Measurements from ENCODE around the gene GPSM1.
"Not testable (repeated sequence)": the region's sequence is repeated elsewhere in the genome, so short reads cannot be mapped to it uniquely, and the experiment has no call there.

Gene GPSM1

DNA sequence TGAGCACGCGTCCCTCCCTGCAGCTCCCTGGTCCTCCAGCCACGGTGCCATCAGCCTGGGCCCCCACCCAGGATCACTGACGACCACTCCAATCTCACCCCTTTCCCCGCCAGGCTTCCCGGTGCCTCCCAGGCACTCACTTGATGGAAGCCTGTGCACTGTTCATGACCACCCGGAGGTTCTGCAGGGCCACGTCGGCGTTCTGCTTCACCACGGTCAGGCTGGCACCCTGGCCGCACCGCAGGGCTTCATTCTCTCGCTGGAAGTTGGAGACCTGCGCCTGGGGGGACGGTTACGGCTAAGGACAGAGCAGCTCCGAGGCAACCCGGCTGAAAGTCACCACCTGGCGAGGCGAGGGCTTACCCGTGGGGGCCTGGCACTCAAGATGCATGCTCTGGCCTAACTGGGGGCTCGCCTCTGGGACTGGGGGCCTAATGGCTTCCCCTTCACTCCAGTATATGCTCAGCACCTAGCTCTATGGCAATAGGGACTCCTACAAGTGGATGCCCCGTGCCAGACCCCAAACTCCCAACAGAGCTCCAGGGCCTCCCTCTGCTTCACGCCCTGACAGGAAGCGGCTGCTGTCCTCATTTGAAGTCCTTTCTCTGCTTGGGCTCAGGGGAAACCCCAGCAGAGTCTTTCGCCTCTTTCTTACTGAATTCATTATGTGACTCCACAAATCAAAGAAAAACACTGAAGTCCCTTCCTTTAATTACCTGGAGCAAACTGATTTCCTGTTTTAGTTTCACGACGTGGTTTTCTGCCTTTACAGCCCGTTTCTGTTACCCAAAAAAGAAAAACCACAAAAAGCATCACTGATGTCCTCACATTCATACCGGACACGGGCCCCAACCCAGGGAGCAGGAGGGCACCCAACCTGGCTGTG is 76.8 kb downstream of the GPSM1 start:
- no peaks in the 10 kb centered on the region for H3K27me3 ChIP-seq (ENCODE audit: control insufficient read depth, insufficient read depth, low read length)
- peaks cover 62% of the 10 kb centered on the region for H3K36me3 ChIP-seq (ENCODE audit: control insufficient read depth, insufficient read depth, low read length)
- H3K9ac ChIP-seq (ENCODE audit: low read length): no peak overlapping the region
- no peak overlapping the region for H3K4me3 ChIP-seq (ENCODE audit: low read depth, low read length)
- H3K9me3 ChIP-seq (ENCODE audit: control insufficient read depth, insufficient read depth, low read depth, low read length): no peaks in the 10 kb centered on the region
- no peak overlapping the region for H3K27ac ChIP-seq (ENCODE audit: low read depth, low read length)
- peaks cover 5% of the 10 kb centered on the region; the same call in 1 of the 2 replicates for H3K4me1 ChIP-seq (ENCODE audit: control insufficient read depth, insufficient read depth, low read length)

DNA sequence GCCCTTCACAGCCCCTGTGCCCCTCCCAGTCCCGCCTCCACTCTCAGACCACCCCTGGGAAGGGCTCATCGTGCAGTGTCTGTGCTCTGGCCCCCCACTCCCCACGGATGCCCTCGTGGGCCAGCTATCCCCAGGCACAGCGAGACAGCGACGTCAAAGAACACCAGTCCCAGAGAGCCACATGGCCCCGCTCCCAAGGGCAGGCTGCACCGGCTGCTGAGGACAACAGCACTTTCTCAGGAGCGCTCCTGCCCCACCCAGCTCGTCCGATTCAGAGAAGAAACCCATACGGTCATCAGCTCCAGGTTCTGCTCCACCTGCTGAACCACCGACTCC is 77.4 kb downstream of the GPSM1 start:
- Histone ChIP-seq H3K27me3 (ENCODE audit: control insufficient read depth, insufficient read depth, low read length) (no peaks in the 10 kb centered on the region), H3K27ac (ENCODE audit: low read depth, low read length) (no peak overlapping the region), H3K36me3 (ENCODE audit: control insufficient read depth, insufficient read depth, low read length) (peaks cover 62% of the 10 kb centered on the region), H3K9ac (ENCODE audit: low read length) (no peak overlapping the region), H3K4me1 (ENCODE audit: control insufficient read depth, insufficient read depth, low read length) (peaks cover 11% of the 10 kb centered on the region; the same call in 1 of the 2 replicates), H3K4me3 (ENCODE audit: low read depth, low read length) (no peak overlapping the region), H3K9me3 (ENCODE audit: control insufficient read depth, insufficient read depth, low read depth, low read length) (no peaks in the 10 kb centered on the region)

DNA sequence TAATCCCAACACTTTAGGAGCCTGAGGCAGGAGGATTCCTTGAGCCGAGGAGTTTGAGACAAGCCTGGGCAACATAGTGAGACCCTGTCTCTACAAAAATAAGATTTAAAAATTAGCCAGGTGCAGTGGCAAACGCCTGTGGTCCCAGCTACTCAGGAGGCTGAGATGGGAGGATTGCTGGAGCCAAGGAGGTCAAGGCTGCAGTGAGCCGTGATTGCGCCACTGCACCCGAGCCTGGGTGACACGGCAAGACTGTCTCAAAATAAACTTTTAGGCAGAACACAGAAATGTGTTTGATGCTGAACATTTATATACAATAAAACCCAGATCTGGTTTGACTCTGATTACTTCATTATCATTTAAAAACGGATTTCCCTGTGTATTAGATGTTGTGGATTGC is 78.1 kb downstream of the GPSM1 start:
- Histone ChIP-seq H3K4me1 (ENCODE audit: control insufficient read depth, insufficient read depth, low read length) (peaks cover 8% of the 10 kb centered on the region; the same call in 1 of the 2 replicates), H3K36me3 (ENCODE audit: control insufficient read depth, insufficient read depth, low read length) (peaks cover 62% of the 10 kb centered on the region), H3K4me3 (ENCODE audit: low read depth, low read length) (no peak overlapping the region), H3K27me3 (ENCODE audit: control insufficient read depth, insufficient read depth, low read length) (no peaks in the 10 kb centered on the region), H3K27ac (ENCODE audit: low read depth, low read length) (no peak overlapping the region), H3K9ac (ENCODE audit: low read length) (no peak overlapping the region), H3K9me3 (ENCODE audit: control insufficient read depth, insufficient read depth, low read depth, low read length) (no peaks in the 10 kb centered on the region)

DNA sequence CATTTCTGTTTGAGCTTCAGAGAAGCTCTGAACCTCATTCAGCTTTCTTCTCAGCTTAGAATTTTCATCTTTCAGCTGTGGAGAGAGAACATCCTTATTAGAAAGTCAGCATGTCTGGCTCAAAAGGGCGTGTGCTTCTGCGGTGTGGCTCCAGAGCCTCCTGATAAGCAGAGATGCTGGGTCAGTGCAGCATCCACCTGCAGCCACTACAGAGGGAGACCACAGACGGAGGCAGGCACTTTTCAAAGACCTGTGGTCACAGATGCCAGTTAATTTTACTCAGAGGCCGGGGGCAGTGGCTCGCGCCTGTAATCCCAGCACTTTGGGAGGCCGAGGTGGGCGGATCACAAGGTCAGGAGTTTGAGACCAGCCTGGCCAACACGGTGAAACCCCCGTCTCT is 78.6 kb downstream of the GPSM1 start:
- H3K36me3 ChIP-seq (ENCODE audit: control insufficient read depth, insufficient read depth, low read length): peaks cover 62% of the 10 kb centered on the region
- H3K9ac ChIP-seq (ENCODE audit: low read length): not testable (repeated sequence)

DNA sequence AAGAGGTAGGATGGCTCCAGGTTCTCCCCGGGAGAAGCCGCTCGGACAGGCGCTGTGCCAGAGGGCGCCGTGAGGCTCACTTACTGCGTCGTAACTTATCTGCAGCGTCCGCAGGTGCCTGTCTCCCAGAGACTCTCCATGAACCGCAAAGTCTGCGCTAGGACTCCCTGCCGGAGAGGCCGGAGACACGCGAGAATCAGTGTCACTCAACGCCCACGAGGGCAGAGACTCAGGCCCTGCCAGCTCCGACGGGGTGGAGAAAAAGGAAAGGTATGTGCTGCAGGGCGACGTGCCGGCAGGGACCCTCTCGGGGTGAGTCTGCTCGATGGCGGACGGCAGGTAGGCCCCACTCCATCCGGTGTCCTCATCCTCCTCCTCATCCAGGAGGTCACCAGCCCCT is 79.7 kb downstream of the GPSM1 start:
- H3K4me1 ChIP-seq (ENCODE audit: control insufficient read depth, insufficient read depth, low read length); H3K4me3 ChIP-seq (ENCODE audit: low read depth, low read length); H3K9ac ChIP-seq (ENCODE audit: low read length); H3K27ac ChIP-seq (ENCODE audit: low read depth, low read length); H3K9me3 ChIP-seq (ENCODE audit: control insufficient read depth, insufficient read depth, low read depth, low read length); H3K27me3 ChIP-seq (ENCODE audit: control insufficient read depth, insufficient read depth, low read length): not testable (repeated sequence)
- H3K36me3 ChIP-seq (ENCODE audit: control insufficient read depth, insufficient read depth, low read length): peaks cover 60% of the 10 kb centered on the region

More for the DNA sequence above, 78.6 kb downstream of the GPSM1 start:
- H3K9me3 ChIP-seq (ENCODE audit: control insufficient read depth, insufficient read depth, low read depth, low read length); H3K4me3 ChIP-seq (ENCODE audit: low read depth, low read length); H3K4me1 ChIP-seq (ENCODE audit: control insufficient read depth, insufficient read depth, low read length); H3K27ac ChIP-seq (ENCODE audit: low read depth, low read length); H3K27me3 ChIP-seq (ENCODE audit: control insufficient read depth, insufficient read depth, low read length): not testable (repeated sequence)

DNA sequence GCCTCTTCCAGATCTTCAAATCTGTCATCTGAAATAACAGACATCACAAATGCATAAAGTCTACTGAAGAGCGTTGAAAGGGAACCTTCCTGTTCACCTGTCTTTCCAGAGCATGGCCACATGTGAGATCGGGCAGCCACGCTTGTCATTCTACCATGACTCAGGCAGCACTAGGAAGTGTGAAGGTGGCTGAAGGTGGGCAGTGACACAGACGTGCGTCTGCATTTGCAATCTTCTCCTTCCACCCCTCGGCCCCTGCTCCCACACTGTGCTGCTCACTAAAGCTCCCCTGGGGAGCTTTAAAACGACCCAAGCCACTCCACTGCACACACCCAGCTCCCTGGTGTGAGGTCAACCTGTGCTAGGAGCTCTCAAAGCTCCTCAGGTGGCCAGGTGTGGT is 80.6 kb downstream of the GPSM1 start:
- peaks cover 60% of the 10 kb centered on the region for H3K36me3 ChIP-seq (ENCODE audit: control insufficient read depth, insufficient read depth, low read length)
- no peaks in the 10 kb centered on the region for H3K27me3 ChIP-seq (ENCODE audit: control insufficient read depth, insufficient read depth, low read length)
- peaks cover 9% of the 10 kb centered on the region; the same call in 1 of the 2 replicates for H3K4me1 ChIP-seq (ENCODE audit: control insufficient read depth, insufficient read depth, low read length)
- H3K9me3 ChIP-seq (ENCODE audit: control insufficient read depth, insufficient read depth, low read depth, low read length): no peaks in the 10 kb centered on the region
- H3K9ac ChIP-seq (ENCODE audit: low read length): no peak overlapping the region
- no peak overlapping the region for H3K4me3 ChIP-seq (ENCODE audit: low read depth, low read length)
- H3K27ac ChIP-seq (ENCODE audit: low read depth, low read length): no peak overlapping the region; the same call in 1 of the 2 replicates

Data from HUES6 (cell line).